GM21529 (cell line): Measurements from ENCODE around the gene PRXL2C.
"Not testable (repeated sequence)": the region's sequence is repeated elsewhere in the genome, so short reads cannot be mapped to it uniquely, and the experiment has no call there.

Experiments
- ATAC-seq: cut with Tn5 transposase; IDR thresholded peaks from one replicate; pipeline ENCODE4 v1.9.1; 2021; ENCODE audit not compliant: unreplicated experiment

Gene PRXL2C, protein sequence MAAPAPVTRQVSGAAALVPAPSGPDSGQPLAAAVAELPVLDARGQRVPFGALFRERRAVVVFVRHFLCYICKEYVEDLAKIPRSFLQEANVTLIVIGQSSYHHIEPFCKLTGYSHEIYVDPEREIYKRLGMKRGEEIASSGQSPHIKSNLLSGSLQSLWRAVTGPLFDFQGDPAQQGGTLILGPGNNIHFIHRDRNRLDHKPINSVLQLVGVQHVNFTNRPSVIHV

DNA sequence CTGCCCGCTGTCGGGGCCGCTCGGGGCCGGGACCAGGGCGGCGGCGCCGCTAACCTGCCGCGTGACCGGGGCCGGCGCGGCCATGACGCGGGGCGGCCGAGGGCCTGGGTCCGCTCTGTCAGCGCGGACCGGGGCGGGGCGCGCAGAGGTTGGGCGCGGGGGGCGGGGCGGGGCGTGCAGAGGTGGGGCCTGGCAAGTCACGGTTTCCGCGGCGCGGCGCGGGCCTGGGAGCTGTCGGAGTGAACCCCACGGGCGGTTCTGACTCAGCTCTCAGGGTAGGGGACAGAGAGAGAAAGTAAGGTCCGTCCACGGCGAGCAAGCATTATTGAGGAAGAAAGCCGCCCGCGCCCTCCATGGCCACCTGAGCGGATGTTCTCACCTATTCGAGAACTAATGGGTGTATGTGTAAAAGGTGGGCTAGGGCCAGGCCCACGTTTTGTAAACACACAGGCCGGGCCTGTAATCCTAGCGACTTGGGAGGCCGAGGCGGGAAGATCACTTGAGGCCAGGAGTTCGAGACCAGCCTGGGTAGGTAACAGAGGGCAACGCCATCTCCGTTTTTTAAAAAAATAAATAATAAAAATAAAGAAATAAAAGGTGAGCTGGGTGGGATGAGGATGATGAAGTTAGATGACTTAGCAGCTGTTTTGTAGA lies at the start of gene PRXL2C:
Gene PRXL2C (minus strand): TSS at position 120 of the 654 bp plus-strand sequence. CDS start 36 bp downstream, at position 84.
- ATAC-seq = peak; percentile 76

DNA sequence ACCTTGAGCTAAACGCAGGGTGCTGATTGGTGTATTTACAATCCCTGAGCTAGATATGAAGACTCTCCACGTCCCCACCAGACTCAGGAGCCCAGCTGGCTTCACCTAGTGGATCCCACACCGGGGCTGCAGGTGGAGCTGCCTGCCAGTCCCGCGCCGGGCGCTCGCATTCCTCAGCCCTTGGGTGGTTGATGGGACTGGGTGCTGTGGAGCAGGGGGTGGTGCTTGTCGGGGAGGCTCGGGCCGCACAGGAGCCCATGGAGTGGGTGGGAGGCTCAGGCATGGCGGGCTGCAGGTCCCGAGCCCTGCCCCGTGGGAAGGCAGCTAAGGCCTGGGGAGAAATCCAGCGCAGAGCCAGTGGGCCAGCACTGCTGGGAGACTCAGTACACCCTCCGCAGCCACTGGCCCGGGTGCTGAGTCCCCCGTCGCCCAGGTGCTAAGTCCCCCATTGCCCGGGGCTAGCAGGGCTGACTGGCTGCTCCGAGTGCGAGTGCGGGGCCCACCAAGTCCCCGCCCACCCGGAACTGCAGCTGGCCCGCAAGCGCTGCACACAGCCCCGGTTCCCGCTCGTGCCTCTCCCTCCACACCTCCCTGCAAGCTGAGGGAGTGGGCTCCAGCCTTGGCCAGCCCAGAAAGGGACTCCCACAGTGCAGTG lies 45.7 kb upstream of the PRXL2C start:
- ATAC-seq = not testable (repeated sequence)

DNA sequence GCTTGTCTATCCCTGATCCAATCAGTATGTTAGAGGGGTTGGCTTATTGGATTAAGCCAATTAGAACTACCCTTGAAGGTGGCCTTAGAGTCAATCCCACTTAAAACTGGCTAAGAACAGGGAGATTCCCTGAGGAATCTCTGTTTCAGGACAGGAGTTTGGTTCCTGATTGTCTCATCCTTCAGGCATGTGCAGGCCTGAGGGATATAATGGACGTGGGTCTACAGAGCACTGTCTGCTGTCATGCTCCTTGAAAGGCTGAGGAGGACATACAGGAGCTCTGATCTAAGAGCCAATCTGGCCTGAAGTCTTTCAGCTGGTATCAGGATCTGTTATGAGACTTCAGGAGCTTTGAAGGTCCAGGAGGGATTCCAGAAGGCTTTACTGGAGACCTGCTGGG lies 36.2 kb upstream of the PRXL2C start:
- no peak for ATAC-seq

DNA sequence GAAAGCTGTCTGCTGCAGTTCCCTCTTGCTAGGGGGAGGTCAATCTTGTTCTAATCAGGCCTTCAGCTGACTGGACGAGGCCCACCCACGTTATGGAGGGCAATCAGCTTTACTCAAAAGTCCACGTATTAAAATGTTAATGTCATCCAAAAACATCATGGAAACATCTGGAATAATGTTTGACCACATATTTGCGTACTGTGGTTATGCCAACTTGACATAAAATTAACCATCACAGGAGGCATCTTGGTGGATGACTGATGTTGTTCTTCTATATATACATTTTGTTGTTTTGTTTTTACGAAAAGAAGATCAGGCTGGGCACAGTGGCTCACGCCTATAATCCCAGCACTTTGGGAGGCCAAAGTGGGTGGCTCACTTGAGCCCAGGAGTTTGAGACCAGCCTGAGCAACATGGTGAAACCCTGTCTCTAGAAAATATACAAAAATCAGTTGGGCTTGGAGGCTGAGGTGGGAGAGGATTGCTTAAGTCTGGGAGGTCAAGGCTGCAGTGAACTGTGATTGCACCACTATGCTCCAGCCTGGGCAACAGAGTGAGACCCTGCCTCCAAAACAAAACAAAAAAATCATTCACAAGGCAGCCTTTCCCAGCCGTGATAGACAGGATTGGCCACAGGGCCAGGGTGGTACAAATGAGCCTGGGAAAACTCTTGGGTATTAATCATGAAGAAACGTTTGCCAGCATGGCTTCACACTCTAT lies 33.8 kb upstream of the PRXL2C start:
- ATAC-seq = no peak

DNA sequence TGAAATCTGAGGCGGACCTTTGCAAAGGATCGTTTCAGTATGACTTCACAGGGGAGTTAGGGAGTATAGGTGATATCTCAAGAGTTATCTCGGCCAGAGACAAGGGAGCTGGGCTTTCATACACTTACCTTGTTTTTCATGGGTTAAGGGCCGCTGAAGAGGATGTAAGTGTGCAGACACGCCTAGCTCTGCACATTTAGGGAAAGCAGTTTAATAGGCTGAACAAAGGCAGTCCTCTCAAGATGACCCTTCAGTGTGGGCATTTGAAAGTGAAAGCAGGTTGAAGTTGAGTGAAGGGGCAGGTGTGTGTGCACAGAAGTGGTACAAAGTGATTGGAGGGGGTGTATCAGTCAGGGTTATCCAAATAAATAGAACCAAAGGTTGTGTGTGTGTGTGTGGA lies 33.1 kb upstream of the PRXL2C start:
- no peak for ATAC-seq

DNA sequence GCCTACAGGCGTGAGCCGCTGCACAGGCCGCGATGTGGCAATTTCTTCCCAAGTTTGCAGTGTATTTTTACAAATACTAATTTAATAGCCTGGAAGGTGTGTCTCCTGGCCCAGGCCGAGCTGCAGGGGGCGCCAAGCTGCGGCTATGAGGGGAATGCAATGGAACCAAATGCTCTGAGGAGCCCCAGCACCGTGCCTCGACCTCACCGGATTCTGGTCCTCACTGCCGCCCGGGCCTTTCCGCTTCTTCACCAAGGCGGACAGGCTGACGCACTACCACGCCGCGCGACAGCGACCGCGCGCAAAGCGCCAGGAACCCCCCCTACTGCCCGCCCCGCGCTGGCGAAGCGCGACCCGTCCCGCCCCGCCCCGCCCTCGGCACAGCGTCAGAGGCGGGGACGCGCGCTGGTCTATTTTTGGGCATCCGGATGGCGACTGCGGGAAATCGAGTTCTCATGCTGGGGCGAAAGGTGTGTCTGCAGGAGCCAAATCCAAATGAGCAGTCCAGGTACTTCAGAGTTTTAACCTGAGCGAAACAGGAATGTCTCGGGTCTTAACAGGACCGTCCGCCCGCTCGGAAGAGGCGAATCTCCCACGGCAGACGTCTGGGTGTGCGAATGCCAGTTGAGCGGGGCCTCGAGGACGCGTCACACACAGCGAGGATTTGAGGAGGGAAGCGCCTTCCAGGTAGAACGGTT lies 31.7 kb upstream of the PRXL2C start:
- ATAC-seq = no peak

DNA sequence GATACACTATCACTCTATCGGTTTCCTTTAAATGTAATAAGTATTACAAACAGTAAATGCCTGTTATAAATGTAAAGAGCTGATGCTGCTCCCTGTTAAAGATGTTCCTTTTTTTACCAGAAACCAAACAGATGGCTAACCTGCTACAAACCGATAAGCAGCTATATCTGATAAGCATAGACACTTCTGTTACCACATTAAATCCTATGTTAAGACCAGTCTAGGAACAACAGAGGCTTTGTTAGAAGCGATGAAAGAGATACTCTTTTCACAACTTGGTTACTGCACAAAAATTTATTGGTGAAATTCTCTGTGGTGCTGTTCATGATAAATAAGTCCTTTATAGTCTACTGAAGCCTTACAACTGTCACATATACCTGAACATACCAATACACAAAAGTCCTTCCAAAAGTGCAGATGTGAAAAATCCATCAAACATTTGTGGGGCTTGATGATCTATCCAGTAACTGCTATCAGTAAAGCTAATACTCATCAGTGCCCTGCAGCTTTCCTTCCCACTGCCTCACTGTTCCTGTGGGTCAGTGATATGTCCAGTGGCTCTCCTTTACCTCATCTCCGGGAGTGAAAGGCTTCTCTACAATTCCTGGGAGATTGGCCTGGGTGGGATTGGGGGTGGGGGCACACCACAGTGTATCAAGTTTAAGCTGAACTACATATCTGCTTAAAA lies 25.8 kb upstream of the PRXL2C start:
- ATAC-seq = no peak

DNA sequence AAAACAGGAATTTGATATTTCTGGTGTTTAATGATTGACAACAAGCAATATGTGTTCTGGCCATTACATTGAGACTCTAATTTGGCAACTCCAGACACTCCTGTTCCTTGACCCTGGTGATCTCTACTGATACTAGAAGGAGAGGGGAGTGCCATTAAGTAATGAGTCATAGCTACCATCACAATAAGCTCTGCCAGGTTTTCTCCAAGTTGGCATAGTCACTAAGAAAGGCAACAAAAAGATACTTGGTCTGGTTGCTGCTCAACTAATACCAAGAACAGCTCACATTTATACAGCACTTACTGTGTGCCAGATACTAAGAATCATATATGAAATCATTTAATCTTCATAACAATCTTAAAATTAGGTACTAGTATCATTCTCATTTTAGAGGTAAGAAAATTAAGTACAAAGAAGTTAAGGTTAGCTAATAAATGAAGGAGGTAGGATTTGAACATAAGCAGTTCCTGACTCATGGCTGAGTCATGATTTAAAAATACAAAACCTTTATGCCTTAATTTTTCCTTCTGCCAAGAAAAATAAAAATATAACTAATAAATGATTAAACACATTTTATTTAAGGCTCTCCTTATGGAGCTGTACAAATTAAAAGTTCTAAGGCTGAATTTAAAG lies 19.9 kb upstream of the PRXL2C start:
- ATAC-seq = no peak

DNA sequence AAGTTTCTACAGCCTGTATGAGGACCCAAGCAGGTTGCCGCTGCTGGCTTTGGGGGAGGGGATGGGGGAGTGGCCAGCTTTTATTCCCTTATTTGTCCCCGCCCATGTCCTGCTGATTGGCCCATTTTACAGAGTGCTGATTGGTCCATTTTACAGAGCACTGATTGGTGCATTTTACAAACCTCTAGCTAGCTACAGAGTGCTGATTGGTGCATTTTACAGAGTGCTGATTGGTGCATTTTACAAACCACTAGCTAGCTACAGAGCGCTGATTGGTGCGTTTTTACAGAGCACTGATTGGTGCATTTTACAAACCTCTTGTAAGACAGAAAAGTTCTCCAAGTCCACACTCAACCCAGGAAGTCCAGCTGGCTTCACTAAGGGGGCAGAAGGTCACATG lies 18.7 kb upstream of the PRXL2C start:
- ATAC-seq = not testable (repeated sequence)

DNA sequence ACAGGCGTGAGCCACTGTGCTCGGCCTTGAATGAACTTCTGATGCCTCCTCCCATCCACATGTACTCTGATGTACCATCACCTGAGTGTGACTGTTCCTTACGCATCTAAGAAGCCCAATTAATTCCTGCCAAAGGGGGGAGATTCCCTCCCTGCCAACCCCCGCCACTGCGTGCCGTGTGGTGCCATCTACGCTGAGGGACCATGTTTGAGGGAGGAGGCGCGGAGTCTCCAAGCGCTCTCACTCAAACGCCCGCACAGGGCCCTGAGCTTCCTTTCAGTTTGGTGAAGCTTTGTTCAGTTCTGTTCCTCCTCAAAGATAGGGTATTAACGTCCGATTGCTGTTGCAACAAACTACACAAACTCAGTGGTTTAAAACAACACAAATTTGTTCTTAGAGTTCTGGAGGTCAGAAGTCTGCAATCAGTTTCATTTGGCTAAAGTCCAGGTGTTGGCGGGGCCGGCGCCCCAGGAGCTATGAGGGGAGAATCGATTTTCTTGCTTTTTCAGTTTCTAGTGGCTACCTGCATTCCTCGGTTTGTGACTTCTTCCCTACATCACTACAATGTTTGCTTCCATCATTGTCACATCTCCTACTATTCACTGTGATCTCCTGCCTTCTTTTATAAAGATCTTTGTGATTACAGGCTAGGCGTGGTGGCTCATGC lies 13.9 kb upstream of the PRXL2C start:
- no peak for ATAC-seq

DNA sequence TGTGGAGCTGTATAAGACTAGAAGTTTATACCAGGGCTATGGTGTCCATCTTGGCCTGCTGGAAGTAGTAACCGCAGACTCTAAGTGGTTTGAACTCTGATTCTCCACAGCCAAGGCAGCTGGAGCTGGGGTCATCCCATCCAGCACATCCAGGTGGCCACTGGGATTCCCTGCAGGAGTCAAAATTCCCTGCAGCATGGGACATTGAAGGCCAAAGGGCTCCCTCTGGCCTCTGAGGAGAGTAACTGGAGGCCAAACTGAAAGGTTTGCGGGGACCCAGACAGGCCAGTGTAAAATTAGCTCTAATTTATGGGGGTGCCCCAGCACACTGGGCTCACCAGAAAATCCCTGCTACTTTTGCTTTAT lies 12.2 kb upstream of the PRXL2C start:
- ATAC-seq = no peak

DNA sequence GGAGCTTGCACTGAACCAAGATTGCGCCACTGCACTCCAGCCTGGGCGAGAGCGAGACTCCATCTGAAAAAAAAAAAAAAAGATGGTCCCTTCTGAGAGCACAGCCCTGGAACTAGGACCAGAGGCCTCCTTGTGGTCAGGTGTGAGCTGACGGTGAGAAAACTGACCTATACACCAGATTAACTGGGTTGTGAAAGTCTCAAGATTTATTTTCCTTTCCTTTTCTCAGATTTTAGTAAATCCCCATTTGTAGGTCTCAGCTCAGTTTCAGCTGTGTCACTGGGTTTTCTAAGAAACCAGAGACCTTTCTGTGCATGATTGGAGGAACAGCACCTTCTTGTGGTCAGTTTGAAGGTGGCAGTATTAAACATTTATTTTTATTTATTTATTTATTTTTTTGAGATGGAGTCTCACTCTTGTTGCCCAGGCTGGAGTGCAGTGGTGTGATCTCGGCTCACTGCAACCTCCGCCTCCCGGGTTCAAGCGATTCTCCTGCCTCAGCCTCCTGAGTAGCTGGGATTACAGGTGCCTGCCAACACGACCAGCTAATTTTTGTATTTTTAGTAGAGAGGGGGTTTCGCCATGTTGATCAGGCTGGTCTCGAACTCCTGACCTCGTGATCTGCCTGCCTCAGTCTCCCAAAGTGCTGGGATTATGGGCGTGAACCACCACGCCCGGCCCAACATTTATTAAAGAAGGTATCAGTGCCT lies 11.7 kb upstream of the PRXL2C start:
- peak; percentile 69 for ATAC-seq

DNA sequence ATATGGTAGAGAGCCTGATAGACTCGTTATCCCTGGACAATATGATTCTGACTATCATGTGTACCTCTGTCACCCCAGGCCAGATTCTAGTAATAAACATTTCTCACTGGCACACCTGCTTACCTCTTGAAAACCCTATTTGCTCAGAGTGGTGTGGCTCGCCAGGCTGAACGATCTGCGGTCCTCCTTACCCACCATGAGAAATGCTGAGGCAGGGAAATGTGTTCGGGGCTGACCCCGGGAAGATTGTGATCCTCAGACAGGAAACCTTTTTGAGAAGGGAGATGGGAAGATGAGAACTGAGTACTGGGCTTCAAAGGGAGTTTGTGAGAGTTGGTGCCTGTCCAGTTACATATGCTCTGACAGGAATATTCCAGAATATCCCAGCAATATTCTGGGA lies 10.7 kb upstream of the PRXL2C start:
- ATAC-seq = no peak

DNA sequence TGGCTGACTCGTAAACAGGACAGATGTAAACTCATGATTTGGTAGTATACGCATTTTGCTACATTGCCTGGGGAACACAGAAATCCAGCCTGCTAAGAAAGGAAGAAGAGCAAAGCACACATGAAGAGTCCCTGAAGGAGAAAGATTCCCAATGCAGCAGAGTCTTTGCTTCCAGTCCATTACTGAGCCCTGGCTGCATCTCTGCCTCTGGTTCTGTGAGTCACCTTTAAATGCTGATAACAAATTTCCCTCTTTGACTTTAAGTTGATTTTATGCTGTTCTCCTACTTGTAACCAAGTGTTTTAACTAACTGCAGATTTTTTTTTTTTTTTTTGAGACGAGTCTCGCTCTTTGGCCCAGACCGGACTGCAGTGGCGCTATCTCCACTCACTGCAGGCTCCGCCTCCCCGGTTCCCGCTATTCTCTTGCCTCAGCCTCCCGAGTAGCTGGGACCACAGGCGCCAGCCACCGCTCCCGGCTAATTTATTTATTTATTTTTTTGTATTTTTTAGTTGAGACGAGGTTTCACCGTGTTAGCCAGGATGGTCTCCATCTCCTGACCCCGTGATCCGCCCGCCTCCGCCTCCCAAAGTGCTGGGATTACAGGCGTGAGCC lies 8.5 kb upstream of the PRXL2C start:
- no peak for ATAC-seq

DNA sequence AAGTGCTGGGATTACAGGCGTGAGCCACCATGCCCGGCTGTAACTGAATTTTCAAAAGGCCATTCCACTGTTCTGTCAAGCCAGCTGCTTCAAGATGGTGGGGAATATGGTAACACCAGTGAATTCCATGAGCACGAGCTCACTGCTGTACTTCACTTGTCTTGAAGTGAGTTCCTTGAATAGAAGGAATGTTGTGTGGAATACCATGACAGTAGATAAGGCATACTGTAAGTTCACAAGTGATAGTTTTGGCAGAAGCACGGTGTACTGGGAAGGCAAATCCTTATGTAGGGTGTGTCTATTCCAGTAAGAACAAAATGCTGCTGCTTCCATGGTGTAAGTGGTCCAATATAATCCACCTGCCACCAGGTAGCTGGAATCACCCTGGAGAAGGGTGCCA lies 6.6 kb upstream of the PRXL2C start:
- ATAC-seq = no peak

DNA sequence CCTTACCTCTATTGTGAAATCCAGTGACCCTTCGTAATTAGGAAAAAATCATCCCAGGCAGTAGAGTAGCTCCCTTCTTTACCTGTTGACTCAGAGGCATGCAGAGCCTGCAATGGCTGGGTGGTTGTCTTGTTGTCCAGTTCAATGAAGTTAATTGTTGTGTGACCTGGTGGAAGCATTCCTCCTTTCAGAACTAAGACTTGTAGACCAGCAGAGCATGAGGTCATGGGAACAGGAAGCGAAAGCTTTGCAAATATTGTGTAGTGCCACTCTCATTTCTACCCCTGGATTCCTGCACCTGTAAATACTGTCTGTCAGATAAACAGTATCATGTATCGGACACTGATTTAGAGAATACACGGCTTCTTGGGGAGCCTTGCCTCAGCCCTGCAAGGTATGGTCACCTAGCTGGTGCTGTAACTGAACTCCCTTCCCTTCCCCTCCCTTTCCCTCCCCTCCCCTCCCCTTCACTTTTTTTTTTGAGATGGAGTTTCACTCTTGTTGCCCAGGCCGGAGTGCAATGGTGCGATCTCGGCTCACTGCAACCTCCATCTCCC lies 5.7 kb upstream of the PRXL2C start:
- ATAC-seq = no peak

DNA sequence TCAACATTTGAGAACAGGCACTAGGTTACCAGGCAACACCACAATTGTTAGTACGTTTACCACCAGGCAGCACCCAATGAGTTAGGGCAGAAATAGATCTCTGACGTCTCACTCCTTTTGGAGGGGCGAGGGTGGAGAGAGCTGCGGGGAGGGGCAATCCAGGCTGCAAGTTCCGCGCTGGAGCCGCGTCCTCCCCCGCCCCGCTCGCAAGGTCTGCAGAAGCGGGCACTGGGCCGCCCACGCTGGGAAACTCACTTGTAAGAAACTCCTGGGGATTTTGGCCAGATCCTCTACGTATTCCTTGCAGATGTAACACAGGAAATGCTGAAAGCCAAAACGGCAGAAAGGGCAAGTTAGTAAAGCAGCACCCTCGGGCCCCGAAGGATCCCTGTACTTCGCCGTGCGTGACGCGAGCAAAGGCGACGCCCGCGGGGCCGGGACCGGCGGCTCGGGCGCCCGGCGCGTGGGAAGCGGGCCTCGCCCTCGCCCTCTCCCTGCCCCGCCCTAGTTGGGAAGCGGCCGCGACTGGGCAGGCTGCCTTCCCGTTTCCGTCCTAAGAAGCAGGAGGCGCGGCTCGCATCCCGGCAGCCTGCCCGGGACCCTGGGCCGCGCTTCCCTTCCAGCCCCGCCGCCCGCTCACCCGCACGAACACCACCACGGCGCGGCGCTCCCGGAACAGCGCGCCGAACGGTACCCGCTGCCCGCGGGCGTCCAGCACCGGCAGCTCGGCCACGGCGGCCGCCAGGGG lies 493 bp downstream of the PRXL2C start:
- peak; percentile 58 for ATAC-seq

DNA sequence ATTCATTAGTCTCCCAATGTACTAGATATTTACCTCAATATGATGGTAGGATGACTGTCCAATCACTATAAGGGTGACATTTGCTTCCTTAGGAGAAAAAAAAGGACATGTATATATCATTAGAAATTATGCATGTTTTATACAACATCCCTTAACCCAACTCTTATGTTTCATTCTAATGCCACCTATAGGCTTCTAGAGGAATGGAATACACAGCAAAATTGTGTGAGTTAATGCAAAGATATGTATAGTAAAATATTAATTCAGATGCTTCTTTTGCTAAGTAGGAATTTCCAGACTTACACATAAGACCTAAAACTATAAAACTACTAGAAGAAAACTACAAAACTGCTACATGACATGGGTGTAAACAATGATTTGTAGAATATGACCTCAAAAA lies 3.5 kb downstream of the PRXL2C start:
- no peak for ATAC-seq
